Hepatocyte (in vitro differentiated cells): ENCODE data around the gene CD300LB.

Source experiments
- CTCF ChIP-seq: fragments of 200-600 bp; sonication (generic); IDR thresholded peaks from 2 replicates; pipeline ENCODE4 v1.5.1; 2016; ENCODE audit warnings: antibody characterized with exemption, mild to moderate bottlenecking; ENCODE audit not compliant: poor library complexity
- EZH2 ChIP-seq: fragments of 200-600 bp; sonication (generic); IDR thresholded peaks from 2 replicates; pipeline ENCODE4 v1.6.1; 2016; ENCODE audit warnings: antibody characterized with exemption, mild to moderate bottlenecking, borderline replicate concordance

DNA sequence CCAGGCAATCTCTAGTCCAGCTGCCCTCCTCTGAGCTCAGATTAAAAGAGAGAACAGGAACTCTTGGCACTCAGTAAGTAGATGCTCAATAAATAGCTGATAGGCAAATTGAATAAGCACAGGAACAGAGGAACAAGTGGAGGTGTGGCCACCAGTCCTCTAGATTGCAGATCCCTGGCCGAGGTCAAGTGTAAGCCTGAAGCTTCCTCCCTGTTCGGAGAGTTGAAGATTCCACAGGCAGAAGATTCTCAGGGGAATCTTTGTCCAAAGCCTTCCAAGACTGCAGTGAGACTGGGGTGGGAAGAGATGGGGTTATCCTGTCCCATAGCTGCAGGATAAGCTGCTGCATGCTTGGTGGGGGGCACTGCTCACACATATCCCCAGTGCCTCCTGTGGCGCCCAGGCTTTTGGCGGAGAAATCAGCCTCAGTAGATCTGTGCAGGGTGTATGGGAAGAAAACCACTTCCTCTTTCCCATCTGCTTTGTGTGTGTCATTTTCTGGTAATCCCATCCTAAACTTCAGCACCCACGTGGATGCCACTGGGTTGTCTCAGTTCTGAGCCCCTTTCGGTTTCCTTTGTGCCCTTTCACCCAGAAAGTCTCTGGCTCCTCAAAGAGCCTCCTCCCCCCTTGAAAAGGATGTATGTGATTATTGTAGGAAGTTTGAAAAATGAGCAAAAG lies 52.7 kb downstream of the CD300LB start:
- TF ChIP-seq CTCF (no peak), EZH2 (no peak)
